Measurements from ENCODE around the gene SLC19A1.

DNA sequence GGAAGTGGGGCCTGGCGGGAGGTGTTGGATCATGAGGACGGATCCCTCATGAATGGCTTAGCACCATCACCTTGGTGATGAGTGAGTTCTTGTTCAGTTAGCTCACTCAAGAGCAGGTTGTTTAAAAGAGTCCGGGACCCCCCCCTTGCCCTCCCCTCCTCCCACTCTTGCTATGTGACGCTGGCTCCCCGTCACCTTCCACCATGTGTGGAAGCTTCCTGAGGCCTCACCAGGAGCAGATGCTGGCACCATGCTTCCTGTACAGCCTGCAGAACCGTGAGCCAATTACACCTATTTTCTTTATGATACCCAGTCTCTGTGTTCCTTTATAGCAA is 3.0 kb upstream of the SLC19A1 start:
- TF ChIP-seq, protein P1, sequence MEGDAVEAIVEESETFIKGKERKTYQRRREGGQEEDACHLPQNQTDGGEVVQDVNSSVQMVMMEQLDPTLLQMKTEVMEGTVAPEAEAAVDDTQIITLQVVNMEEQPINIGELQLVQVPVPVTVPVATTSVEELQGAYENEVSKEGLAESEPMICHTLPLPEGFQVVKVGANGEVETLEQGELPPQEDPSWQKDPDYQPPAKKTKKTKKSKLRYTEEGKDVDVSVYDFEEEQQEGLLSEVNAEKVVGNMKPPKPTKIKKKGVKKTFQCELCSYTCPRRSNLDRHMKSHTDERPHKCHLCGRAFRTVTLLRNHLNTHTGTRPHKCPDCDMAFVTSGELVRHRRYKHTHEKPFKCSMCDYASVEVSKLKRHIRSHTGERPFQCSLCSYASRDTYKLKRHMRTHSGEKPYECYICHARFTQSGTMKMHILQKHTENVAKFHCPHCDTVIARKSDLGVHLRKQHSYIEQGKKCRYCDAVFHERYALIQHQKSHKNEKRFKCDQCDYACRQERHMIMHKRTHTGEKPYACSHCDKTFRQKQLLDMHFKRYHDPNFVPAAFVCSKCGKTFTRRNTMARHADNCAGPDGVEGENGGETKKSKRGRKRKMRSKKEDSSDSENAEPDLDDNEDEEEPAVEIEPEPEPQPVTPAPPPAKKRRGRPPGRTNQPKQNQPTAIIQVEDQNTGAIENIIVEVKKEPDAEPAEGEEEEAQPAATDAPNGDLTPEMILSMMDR (IDR thresholded peaks at IDR 0.05), result no peak
- TF ChIP-seq POLR2A (IDR thresholded peaks at IDR 0.05), result no peak
